Activated T-cell treated with anti-CD3 and anti-CD28 coated beads for 48 hours (primary cell): ENCODE measurements around the gene CELF5.
A peak's percentile ranks its signal among the peaks of the same experiment; 100 is the strongest.

ENCODE experiments used
- DNase-seq: peaks from one replicate; pipeline ENCODE4 v3.0.0-alpha.2; 2020; ENCODE audit warnings: low read depth

The CELF5 gene

DNA sequence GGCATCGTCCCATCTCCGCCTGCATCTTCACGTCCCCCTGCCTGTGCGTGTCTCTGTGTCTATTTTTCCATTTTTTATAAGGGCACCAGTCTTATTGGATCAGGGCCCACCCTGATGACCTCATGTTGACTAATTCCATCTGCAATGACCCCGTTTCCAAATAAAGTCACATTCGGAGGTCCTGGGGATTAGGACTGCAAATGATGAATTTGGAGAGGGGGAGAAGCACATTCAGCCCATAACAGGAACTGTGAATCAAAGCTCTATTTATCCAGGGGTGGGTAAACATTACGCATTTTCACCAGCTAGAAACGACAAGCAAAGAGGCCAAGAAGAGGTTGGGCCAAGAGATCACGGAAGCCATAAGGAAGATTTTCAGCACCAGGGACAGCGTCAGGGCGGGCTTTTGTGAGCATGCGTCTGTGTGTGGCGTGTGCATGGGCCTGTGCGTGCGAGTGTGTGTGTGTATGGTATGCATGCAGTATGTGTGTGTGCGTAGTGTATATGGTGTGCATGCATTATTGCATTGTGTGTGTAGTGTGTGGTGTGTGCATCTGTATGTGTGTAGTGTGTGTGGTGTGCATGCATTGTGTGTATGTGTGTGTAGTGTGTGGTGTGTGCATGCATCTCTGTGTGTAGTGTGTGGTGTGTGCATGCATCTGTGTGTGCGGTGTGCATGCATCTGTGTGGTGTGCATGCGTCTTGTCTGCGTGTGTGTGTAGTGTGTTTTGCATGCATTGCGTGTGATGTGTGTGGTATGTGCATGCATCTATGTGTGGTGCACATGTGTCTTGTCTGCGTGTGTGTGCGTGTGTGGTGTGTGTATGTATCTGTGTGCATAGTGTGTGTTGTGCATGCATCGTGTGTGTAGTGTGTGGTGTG lies 19.6 kb downstream of the CELF5 start:
- peak; percentile 44 for DNase-seq

DNA sequence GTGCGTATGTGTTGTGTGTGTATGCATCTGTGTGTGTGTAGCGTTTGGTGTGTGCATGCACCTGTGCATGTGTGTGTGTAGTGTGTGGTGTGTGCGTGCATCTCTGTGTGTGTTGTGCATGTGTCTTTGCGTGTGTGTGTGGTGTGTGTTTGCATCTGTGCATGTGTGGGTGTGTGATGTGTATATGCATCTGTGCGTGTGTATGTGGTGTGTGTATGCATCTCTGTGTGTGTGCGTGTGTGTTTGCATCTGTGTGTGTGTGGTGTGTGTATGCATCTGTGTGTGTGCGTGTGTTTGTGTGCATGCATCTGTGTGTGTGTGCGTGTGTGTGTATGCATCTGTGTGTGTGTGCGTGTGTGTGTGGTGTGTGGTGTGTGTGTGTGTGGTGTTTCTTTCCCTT lies 20.6 kb downstream of the CELF5 start:
- no peak for DNase-seq

DNA sequence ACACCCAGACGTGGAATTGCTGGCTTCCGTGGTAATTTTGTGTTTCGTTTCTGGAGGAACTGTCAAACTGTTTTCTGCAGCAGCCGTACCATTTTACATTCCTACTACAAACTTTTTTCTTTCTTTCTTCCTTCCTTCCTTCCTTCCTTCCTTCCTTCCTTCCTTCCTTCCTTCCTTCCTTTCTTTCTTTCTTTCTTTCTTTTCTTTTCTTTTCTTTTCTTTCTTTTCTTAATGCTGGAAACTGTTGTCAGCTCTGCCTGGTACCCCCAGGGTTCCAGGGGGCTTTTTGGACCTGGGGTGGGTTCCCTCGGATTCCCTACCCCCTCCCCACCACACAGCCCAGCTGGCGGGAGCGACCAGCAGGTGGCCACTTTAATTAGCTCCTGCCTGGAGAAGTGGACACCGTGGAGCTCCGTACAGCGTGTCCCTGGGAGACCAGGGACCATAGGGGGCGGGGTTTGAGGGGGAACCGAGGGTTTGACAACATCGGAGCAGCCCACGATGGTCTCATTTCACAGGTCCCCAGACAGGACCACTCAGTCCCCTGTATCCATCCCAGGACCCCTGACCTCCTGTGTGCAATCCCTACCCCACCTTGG lies 24.4 kb downstream of the CELF5 start:
- DNase-seq, result no peak

DNA sequence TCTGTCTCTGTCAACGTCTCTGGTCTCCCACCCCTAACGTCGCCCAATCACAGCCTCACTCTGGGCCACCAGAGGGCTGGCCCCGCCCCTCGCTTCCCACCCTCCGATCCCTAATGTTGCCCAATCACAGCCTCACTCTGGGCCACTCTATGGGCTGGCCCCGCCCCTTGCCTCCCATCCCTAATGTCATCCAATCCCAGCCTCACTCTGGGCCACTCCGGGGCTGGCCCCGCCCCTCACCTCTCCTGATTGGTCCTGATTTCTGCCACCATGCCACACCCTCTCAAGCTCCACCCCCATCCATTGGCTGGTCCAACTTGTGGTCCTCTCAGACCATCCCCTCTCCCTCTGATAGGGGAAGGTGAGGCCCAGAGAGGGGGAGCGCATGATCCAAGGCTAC lies 24.9 kb downstream of the CELF5 start:
- peak; percentile 24 for DNase-seq

DNA sequence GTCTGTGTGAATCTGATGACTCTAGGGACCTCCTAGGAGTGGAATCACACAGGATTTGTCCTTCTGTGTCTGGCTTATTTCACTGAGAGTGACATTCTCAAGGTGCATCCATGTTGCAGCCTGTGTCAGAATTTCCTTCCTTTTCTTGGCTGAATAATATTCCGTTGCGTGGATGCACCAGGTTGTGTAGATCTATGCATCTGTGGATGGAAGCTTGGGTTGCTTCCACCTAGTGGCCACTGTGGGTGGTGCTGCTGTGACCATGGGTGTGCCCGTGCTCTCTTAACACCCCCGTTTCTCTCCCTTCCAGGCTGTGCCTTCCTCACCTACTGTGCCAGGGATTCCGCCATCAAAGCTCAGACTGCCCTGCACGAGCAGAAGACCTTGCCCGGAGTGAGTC lies 26.2 kb downstream of the CELF5 start:
- DNase-seq, result peak; percentile 25

DNA sequence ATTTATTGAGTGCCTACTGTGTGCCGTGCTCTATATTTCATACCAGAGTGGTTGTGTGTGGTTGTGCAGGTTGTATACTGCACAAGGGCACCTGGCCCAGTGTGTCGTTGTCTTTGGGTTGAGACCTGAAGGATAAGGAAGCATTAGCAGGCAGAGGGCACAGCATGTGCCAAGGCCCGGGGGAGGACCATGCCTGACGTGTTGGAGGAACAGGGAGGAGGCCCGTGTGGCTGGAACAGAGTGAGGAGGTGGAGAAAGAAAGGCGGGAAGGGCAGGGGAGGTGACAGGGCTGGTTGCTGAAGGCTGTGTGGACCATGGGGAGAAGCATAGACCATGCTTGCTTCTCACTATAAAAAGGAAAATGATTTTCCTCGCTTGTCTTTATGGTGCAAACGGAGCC lies 26.8 kb downstream of the CELF5 start:
- DNase-seq, result no peak

DNA sequence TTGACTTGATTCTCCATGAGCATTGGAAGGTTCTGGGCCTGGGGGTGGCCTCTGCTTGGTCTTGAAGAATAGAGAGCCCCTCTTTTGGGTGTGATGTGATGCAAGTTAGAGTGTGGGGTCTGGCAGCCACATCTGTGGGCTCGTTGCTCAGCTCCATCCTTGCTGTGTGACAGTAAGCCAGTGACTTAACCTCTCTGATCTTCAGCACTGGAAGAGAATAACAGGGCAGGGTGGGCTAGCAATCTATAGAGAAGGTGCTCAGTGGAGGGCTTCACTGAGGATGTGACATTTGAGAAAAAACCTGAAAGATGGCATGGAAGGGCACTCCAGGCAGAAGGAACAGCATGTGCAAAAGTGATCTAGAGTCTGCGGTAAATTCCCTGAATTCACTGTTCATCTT lies 28.2 kb downstream of the CELF5 start:
- no peak for DNase-seq

DNA sequence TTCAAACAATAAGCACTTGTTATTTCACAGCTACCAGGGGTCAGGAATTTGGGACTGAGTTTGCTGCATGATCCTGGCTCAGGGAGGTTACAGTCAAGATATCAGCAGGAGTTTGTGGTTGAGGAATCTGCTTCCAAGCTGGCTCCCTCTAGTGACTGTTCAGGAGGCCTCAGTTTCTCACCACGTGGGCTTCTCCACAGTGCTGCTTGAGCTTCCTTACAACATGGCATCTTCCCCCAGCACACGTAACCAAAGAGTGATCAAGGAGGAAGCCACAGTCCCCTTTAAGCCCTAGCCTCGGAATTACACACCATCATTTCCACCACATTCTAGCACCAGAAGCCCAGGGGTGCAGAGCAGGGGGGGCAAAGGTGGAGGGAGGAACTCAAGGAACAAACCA lies 28.8 kb downstream of the CELF5 start:
- DNase-seq, result no peak

DNA sequence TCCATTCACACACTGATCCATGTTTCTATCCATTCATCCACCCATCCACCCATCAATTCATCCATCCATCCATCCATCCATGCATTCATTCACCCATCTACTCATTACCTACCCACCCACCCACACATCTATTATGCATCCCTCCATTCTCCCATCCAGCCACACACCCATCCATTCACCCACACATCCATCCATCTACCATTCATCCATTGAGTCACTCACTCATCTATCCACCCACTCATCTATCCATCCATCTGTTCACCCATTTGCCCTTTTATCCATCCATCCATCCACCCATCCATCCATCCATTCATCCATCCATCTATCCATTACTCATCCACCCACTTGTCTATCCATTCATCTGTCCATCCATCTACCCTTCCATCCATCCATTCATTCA lies 30.1 kb downstream of the CELF5 start:
- no peak for DNase-seq

DNA sequence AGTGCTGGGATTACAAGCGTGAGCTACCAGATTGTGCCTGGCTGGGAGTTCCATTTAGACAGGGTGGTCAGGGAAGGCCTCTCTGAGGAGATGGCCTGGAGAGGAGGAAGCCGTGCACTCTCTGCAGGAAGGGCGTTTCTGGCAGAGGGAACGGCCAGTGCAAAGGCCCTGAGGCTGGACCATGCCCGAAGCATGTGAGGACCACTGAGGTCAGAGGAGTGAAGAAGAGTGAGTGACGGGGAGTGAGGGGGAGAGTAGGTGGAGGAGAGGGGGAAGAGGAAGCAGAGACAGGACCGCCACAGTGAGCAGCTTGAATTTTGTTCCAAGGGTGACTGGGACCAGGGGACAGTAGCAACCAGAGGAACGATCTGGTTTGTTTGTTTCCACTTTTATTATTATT lies 32.6 kb downstream of the CELF5 start:
- no peak for DNase-seq

DNA sequence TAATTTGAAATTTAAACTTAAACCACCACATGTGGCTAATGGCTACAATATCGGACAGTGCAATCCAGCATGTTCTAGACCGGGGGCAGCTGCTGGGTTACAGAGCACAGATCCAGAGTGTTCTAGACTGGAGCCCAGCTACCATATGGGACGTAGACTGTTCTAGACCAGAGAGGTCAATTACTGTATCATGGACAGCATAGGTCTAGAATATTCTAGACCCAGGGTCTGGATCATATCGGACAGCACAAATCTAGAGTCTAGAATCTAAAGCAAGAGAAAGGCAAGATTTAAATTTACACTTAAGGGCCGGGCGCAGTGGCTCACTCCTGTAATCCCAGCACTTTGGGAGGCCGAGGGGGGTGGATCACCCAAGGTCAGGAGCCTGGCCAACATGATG lies 37.9 kb downstream of the CELF5 start:
- DNase-seq, result no peak

DNA sequence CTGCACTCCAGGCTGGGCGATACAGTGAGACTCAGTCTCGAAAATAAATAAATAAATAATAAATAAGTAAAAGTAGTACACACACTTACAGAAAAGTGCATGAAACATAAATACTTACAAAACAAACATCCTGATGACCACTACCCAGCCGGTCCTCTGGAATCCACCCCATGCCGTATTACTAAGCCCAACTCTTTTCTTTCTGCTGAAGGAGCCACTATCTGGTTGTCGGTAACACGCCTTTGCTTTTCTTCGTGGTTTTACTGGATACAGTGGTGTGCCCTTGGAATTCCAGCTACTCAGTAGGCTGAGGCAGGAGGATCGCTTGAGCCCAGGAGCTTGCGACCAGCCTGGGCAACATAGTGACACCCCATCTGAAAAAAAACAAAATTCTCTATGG lies 39.4 kb downstream of the CELF5 start:
- DNase-seq, result no peak

DNA sequence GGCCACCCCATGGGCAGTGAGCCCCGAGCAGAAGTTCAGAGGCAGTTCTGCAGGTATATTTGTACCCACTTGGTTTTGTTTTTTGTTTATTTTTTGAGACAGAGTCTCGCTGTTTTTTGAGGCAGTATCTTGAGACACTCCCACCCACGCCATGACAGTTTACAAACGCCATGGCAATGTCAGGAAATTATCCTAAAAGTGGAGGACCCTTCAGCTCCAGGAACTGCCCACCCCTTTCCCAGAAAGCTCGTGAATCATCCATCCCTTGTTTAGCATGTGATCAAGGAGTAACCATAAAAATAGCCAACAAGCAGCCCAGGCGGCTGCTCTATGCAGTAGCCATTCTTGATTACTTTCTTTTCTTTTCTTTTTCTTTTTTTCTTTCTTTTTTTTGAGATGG lies 41.0 kb downstream of the CELF5 start:
- no peak for DNase-seq

DNA sequence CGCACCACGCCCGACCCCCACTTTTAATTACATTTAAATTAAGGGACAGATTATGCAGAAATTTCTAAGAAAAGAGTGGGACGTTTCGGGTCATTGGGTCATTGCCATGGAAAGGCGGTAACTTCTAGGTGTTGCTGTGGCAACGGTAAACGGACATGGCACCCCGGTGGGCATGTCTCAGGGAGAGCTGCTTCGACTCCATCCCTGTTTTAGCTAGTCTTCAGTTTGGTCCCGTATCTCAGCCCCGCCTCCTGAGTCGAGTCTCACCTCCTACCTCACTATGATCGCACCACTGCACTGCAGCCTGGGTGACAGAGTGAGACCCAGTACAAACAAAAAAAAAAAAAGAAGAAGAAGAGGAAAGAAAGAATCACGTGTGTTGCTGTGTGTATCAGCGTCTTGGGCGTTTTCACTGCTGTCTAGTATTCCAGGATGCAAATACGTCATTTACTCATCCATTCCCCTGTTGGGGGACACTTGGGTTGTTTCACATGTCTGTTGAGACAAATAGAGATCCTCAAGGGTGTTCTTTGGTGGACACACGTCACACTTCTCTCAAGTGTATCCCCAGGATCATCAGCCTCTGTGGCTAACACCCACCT lies 41.7 kb downstream of the CELF5 start:
- DNase-seq, result no peak

DNA sequence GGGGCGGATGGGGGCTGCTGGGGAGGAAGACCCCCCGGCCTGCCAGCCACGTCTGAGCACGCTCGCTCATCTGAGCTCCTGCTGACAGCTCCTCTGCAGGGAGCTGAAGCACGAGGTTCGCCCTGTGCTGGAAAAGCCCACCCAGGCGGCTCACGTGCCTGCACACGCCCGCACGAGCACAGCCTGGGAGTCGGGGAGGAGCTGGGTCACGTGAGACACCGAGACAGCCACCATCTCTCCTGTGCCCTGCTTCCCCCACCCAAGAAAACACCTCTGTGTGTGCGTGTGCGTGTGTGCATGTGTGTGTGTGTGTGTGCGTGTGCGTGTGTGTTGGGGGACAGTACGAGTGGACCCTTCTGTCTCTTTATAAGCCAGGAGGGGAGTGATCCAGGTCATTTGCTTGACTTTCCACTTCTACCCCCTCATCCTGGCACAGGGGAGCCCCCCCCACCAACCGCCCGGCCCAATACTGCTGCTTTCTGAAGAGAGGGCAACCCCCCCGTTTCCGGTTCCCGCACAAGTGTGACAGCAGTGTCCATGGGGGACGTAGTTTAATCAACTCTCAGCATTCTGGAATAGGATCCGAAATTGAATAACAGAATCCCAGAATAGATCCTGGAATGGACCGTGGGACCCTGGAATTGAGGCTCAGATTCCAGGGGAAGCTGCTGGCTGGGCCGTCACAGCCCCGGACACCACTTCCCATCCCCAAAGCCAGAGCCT lies 42.5 kb downstream of the CELF5 start:
- DNase-seq, result no peak

DNA sequence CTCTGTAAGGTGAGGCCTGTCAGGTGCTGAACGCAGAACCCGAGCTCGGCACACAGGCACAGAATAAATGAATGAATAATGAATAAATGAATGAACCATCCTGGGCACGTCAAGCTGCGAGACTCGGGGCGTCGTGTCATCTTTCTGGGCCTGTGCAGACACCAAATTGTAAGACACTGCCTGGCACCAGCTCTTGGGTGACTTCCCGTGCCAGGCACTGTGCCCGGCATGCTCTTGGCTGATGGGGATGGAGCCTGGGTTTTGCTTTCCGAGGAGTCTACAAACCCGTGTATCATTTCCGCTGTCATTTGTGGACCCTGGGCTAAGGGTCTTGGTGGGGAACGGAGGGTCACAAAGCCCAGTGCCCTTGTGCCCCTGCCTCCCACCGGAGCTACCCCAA lies 43.9 kb downstream of the CELF5 start:
- no peak for DNase-seq

DNA sequence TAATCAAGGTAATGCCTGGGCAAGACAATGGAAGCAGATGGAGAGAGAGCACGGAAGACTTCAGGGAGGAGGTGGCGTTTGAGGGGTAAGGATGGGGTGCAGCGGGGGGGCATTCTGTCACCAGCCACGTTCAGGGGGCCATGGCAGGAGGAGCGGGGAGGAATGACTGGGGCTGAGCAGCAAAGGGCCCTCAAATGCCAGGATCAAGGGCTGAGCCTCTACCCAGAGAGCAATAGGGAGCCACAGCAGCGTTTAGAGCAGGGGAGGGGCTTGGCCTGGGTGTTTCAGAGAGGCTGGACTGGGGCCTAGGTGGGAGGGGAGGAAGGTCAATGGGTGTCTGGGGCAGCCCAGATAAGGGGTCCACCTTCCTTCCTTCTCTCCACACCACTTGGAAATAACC lies 44.3 kb downstream of the CELF5 start:
- no peak for DNase-seq

DNA sequence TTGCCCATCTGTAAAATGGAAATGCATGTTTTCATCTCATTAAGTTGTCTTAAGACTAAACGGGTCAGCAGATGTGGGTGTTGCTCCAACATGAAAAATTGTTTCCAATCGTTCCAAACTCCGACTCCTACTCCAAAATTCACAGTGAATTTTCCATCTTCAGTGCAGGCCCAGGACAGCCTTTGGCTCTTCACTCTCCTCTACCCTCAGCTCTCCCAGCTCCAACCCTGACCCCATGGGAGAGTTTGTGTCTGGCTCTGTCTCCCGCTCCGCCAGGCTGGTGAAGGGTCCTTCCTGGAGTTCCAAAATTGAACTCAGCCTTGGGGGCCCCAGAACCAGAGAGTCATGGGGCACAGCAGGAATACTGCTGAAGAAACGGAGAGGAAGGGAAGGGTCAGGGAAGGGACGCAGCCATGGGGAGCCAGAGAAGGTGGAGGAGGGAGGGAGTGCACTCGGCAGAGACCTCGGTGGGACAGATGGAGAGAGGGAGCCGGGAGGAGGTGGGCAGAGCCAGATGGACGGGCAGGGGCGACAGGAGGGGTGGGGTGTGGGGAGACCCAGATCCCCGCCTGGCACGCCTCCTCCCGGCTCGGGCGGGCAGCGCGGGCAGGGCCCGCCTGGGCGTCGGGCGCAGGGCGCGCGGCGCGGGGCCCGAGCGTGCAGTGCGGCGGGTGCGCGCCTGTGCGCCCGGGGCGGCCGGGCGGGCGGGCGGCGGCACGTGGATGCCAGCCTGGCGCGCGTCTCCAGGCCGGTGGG lies 45.6 kb downstream of the CELF5 start:
- DNase-seq, result no peak

DNA sequence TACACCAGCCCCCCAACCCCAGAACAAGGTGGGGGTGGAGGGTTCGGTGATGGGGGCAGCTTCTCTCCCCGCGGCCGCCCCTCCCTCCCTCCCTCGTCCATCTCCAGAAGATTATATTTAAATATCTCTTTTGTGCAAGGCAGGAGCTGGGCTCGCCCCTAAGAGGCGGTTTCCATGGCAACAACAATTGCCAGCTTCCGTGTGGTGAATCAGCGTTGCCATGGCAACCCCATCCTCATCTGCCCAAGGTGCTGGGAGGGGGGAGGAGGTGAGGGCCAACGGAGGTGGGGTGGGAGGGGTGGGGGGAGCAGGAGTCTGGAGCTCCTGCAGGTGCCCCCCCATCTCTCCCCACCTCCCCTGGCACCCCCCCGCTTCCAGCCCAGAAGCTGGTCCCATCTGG lies 46.4 kb downstream of the CELF5 start:
- peak; percentile 36 for DNase-seq

DNA sequence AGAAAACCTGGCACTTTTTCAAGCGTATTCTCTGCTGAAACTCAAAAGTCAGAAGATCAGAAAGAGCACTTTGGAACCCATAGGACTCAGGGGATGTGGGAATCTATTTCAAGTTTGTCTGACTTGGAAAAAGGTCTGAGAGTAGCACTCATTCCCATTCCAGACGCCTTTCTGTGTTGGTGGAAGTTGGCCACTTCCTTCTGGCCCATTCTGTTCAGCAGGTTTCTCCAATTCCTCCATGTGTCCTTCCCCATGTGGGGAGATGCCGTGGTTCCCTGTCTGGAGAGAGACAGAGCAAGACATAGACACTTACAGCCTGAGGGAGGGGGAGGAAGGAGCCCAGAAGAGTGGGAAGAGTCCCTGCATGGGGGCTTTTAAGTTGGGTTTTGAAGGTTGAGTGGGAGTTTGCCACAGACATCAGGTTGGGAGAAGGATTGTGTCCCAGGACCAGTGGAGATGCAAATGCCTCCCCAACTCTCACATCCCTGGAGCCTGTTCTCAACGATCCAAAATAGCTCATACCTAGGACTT lies 48.0 kb downstream of the CELF5 start:
- no peak for DNase-seq

DNA sequence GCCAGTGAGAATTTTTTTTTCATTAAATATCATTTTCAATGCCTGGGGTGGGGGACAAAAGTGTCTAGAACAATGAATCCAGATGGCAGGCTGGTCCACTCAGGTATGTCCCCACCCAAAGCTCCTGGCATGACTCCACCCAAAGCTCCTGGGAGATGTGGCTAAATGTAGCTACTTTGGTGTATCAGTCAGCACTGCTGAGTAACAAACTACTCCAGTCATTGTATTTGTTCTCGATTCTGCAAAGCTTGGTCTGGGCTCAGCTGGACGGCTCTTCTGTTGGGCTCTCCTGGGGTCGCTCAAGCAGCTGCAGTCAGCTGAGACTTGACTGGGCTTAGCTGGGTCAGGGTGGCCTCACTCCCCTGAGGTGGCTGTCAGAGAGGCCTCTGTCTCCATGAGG lies 48.5 kb downstream of the CELF5 start:
- DNase-seq, result no peak
